Kidney (tissue), 14 donors: ENCODE measurements around the gene CD68. TPM values are rescaled to one million over a fixed set of nuclear protein-coding genes. Genes with fewer than 3 reads are reported as not detected.

Source experiments
- DNase-seq, 5 donors: peaks; one replicate each; pipeline ENCODE4 v3.0.0-alpha.2; 2013 to 2020
- FAIRE-seq: peaks from 2 replicates; lab custom pipeline; 2012; peaks lifted over from hg19 to GRCh38; lab: Jason Lieb, UNC
- H3K27ac ChIP-seq, 2 donors: one replicate each; pipeline ENCODE4 v1.7.0; 2013; ENCODE audit warnings: low read depth in 2 of 2, low read length in 2 of 2, inconsistent platforms in 1 of 2
- H3K27me3 ChIP-seq: one replicate; pipeline ENCODE4 v1.7.1; 2013; ENCODE audit warnings: low read length, inconsistent platforms; ENCODE audit not compliant: control insufficient read depth, insufficient read depth
- H3K36me3 ChIP-seq, 3 donors: one replicate each; pipeline versions ENCODE4 v1.7.0 to v1.7.1; 2013; ENCODE audit warnings: low read length in 3 of 3, control low read depth in 1 of 3, inconsistent platforms in 1 of 3; ENCODE audit not compliant: insufficient read depth in 3 of 3, control insufficient read depth in 2 of 3
- H3K4me1 ChIP-seq, 3 donors: one replicate each; pipeline versions ENCODE4 v1.7.0 to v1.7.1; 2013; ENCODE audit warnings: low read length in 3 of 3, inconsistent platforms in 1 of 3, low read depth in 1 of 3; ENCODE audit not compliant: control insufficient read depth in 2 of 3, insufficient read depth in 2 of 3
- H3K4me3 ChIP-seq, 3 donors: one replicate each; pipeline versions ENCODE4 v1.7.0 to v1.8.1; 2013; ENCODE audit warnings: low read length in 3 of 3, control low read depth in 1 of 3, inconsistent platforms in 1 of 3
- H3K9ac ChIP-seq, 3 donors: one replicate each; pipeline versions ENCODE4 v1.7.0 to v1.7.1; 2013; ENCODE audit warnings: low read length in 3 of 3, control low read depth in 1 of 3, inconsistent platforms in 1 of 3
- H3K9me3 ChIP-seq, 3 donors: one replicate each; pipeline versions ENCODE4 v1.7.0 to v1.7.1; 2013; ENCODE audit warnings: low read length in 3 of 3, control low read depth in 1 of 3, inconsistent platforms in 1 of 3; ENCODE audit not compliant: control insufficient read depth in 2 of 3, insufficient read depth in 1 of 3
- CTCF ChIP-seq: IDR thresholded peaks from 3 replicates; pipeline ENCODE4 v1.5.1; 2012; ENCODE audit warnings: mild to moderate bottlenecking, moderate library complexity, borderline replicate concordance; ENCODE audit not compliant: insufficient read depth; ENCODE audit errors: extremely low read depth
- intact Hi-C: fragments of 100-400 bp; cut with DNase I; formaldehyde crosslinking; loops from one replicate; pipeline ENCODE4 v1.11.1; 2022
- polyA plus RNA-seq: library from polyadenylated mRNA; stranded (reverse); fragments of 350-450 nt; fragmentation: Illumina TruSeq; extraction: RNeasy Lipid Tissue Mini Kit (QIAGEN cat#74804); gene quantifications from one replicate; pipeline ENCODE4 v1.2.3, GENCODE V29; 2014; ENCODE audit warnings: low read depth, low replicate concordance; ENCODE audit not compliant: insufficient read depth
- total RNA-seq: library from RNA; stranded (reverse); fragmentation: NEBNext Ultra II Directional; extraction: Animal tissue kit (Norgen Biotek cat#: 25700); gene quantifications from one replicate; pipeline ENCODE4 v1.2.1, GENCODE V29; 2021
- donor health status: control.
- donor health status: control.
- donor health status: control.
- donor health status: control.
- donor health status: control.
- donor health status: DM: yes; HTN: yes; CAD: no.
- donor health status: Normal renal cell carcinoma (clear cell type).

The CD68 gene
- total and polyA plus RNA-seq, 2 donors from 2014 or later, result 38.3 to 92.6 TPM

GRCh38 chr17:7553356-7553755 lies 26.1 kb upstream of the CD68 start:
- H3K9me3 ChIP-seq, result no peaks in the 10 kb centered on the region
- H3K27me3 ChIP-seq, result no peaks in the 10 kb centered on the region
- peaks cover 0 to 27% (median 17%) of the 10 kb centered on the region in 3 donors for H3K4me1 ChIP-seq
- DNase-seq (no peak), FAIRE-seq (no peak)
- no peaks in the 10 kb centered on the region for H3K36me3 ChIP-seq
- H3K4me3 ChIP-seq, result no peak overlapping the region
- no peak for TF ChIP-seq CTCF
- H3K9ac ChIP-seq, result no peak overlapping the region
- no peak overlapping the region for H3K27ac ChIP-seq
- intact Hi-C loops, result no loop called here

- Histone ChIP-seq H3K27me3 (no peaks in the 10 kb centered on the region), H3K27ac (no peak overlapping the region), H3K9me3 (no peaks in the 10 kb centered on the region), H3K4me1 (peaks cover under 1 to 36% (median 30%) of the 10 kb centered on the region in 3 donors), H3K36me3 (no peaks in the 10 kb centered on the region), H3K4me3 (no peak overlapping the region), H3K9ac (no peak overlapping the region)
- intact Hi-C loops, result no loop called here
- DNase-seq (no peak), FAIRE-seq (no peak)
- no peak for TF ChIP-seq CTCF
Measured at GRCh38 chr17:7555320-7555948, 24.0 kb upstream of the CD68 start.

GRCh38 chr17:7556627-7557026 lies 22.8 kb upstream of the CD68 start:
- FAIRE-seq, result no peak
- H3K4me3 ChIP-seq, result no peak overlapping the region
- H3K4me1 ChIP-seq, result peaks cover 3 to 38% (median 27%) of the 10 kb centered on the region in 3 donors
- no peaks in the 10 kb centered on the region for H3K27me3 ChIP-seq
- H3K36me3 ChIP-seq, result no peaks in the 10 kb centered on the region
- H3K9ac ChIP-seq, result no peak overlapping the region
- no peak for DNase-seq
- intact Hi-C loops, result no loop called here
- H3K27ac ChIP-seq, result peak overlapping the region; percentile 99 to 100
- no peak for TF ChIP-seq CTCF
- no peaks in the 10 kb centered on the region for H3K9me3 ChIP-seq
